Measurements from ENCODE around the gene HOXA9.

DNA sequence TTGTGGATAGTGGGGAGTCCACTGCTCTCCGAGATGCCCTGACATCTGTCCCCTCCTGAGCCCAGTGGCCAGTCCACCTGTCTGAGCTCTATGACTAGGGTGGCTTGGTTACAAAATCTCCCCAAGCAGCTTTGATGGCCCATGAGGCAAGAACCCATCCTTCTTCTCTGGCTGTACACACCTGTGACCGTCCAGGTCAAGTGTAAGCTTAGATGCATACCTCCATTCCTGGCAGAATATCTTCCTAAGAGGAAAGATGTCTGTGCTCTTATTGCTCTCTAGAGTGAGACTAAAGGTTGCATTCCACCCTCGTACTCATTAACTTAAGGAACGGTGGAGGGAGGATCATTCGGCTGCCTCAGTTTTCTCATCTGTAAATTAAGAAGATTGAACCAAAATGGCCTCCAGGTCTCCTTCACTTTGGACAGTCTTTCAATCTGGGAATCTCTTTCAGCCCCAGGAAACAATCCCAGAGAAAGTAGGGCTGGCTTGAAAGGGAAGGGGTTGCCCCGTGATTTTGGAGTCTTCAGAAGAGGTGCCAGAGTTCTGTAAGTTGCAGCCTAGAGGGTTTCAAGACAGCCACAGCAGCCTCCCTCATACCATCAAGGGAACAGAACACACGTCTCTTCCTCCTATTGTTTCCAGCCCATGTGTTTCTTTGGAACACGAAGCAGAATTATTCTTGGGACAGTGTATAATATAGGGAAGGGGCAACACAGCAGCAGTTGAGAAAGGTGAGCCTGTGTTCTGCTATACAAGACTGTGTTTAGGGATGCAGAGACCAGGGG, 40.2 kb downstream of the HOXA9 start:
- no peak for TF ChIP-seq POLR2A (IDR thresholded peaks at IDR 0.05)
- TF ChIP-seq, protein P1, sequence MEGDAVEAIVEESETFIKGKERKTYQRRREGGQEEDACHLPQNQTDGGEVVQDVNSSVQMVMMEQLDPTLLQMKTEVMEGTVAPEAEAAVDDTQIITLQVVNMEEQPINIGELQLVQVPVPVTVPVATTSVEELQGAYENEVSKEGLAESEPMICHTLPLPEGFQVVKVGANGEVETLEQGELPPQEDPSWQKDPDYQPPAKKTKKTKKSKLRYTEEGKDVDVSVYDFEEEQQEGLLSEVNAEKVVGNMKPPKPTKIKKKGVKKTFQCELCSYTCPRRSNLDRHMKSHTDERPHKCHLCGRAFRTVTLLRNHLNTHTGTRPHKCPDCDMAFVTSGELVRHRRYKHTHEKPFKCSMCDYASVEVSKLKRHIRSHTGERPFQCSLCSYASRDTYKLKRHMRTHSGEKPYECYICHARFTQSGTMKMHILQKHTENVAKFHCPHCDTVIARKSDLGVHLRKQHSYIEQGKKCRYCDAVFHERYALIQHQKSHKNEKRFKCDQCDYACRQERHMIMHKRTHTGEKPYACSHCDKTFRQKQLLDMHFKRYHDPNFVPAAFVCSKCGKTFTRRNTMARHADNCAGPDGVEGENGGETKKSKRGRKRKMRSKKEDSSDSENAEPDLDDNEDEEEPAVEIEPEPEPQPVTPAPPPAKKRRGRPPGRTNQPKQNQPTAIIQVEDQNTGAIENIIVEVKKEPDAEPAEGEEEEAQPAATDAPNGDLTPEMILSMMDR (IDR thresholded peaks at IDR 0.05): no peak
- no peak for TF ChIP-seq POLR2AphosphoS5 (IDR thresholded peaks at IDR 0.05)
- no peak for TF ChIP-seq EP300 (IDR thresholded peaks at IDR 0.05)

Measured in stomach (tissue), 4 donors.